Activated naive CD8-positive, alpha-beta T cell treated with anti-CD3 and anti-CD28 coated beads, Interleukin-2, amount 10 ng/mL, durations not matched to agents 7 days and 5 days (primary cell): ENCODE data around the gene ESYT2. TPM values are rescaled to one million over a fixed set of nuclear protein-coding genes. Genes with fewer than 3 reads are reported as not detected.
"Not testable (repeated sequence)": the region's sequence is repeated elsewhere in the genome, so short reads cannot be mapped to it uniquely, and the experiment has no call there.

Experiments used
- ATAC-seq: fragments of 150-1000 bp; cut with Tn5 transposase; one replicate; pipeline ENCODE4 v1.10.0; 2021; ENCODE audit warnings: low read depth, moderate library complexity
- POLR2A ChIA-PET: fragments of 350-600 bp; sonication (Branson Sonifier 250); formaldehyde crosslinking; loops from one replicate; lab custom pipeline; 2021; ENCODE audit warnings: antibody characterized with exemption; lab: Charles Lee
- DNase-seq: peaks from one replicate; pipeline ENCODE4 v3.0.0; 2021
- H3K27ac Mint-ChIP-seq: one replicate; pipeline ENCODE4 v1.8.0; 2022; ENCODE audit warnings: mild to moderate bottlenecking, mixed read lengths
- H3K27me3 Mint-ChIP-seq: one replicate; pipeline ENCODE4 v1.8.0; 2022; ENCODE audit warnings: mild to moderate bottlenecking, moderate library complexity, mixed read lengths
- H3K36me3 Mint-ChIP-seq: one replicate; pipeline ENCODE4 v1.8.0; 2021; ENCODE audit warnings: mild to moderate bottlenecking, mixed read lengths
- H3K4me1 Mint-ChIP-seq: one replicate; pipeline ENCODE4 v1.8.0; 2021; ENCODE audit warnings: mixed read lengths
- H3K4me3 Mint-ChIP-seq: one replicate; pipeline ENCODE4 v1.8.0; 2022; ENCODE audit warnings: mild to moderate bottlenecking, moderate library complexity, mixed read lengths
- H3K9me3 Mint-ChIP-seq: one replicate; pipeline ENCODE4 v1.8.0; 2021; ENCODE audit warnings: mixed read lengths
- total RNA-seq, 2 experiments: library from RNA; stranded (reverse); gene quantifications; one replicate each; pipeline ENCODE4 v1.2.3, GENCODE V29; 2021

The ESYT2 gene
- total RNA-seq, 2 experiments from 2014 or later, result 93.9 to 94.2 TPM

- no peak for DNase-seq
- POLR2A ChIA-PET, result interaction anchor here (1.1 to 2.0 kb wide), 7 partner anchors 8 to 143 kb away, joined by 3 to 14 read pairs (median 6); partner anchors contain the start of genes DYNC2I1, ESYT2 and NCAPG2
- peak overlapping the region; percentile 97 for H3K27ac Mint-ChIP-seq
Observed at GRCh38 chr7:158847451-158847866, 18.1 kb upstream of the ESYT2 start.

GRCh38 chr7:158846304-158846703 is 17.0 kb upstream of the ESYT2 start:
- ATAC-seq (no peak), DNase-seq (no peak)
- Mint-ChIP-seq H3K9me3 (peaks cover 6% of the 10 kb centered on the region), H3K4me1 (peaks cover 34% of the 10 kb centered on the region), H3K27me3 (no peaks in the 10 kb centered on the region), H3K4me3 (no peak overlapping the region), H3K36me3 (peaks cover 12% of the 10 kb centered on the region), H3K27ac (no peak overlapping the region)
- POLR2A ChIA-PET, result interaction anchor here (0.7 to 2.0 kb wide), 3 partner anchors 16 to 141 kb away, joined by 3 to 14 read pairs (median 6); partner anchors contain the start of genes ESYT2 and NCAPG2

More at GRCh38 chr7:158847451-158847866, 18.1 kb upstream of the ESYT2 start:
- peaks cover 6% of the 10 kb centered on the region for H3K9me3 Mint-ChIP-seq
- peaks cover 12% of the 10 kb centered on the region for H3K36me3 Mint-ChIP-seq
- H3K4me3 Mint-ChIP-seq, result peak overlapping the region; percentile 87
- ATAC-seq, result peak; percentile 85
- H3K27me3 Mint-ChIP-seq, result no peaks in the 10 kb centered on the region
- H3K4me1 Mint-ChIP-seq, result peaks cover 32% of the 10 kb centered on the region

GRCh38 chr7:158843771-158844170 is 14.5 kb upstream of the ESYT2 start:
- Mint-ChIP-seq H3K27me3 (no peaks in the 10 kb centered on the region), H3K27ac (no peak overlapping the region), H3K36me3 (peaks cover 6% of the 10 kb centered on the region), H3K4me1 (peaks cover 31% of the 10 kb centered on the region), H3K9me3 (peaks cover 2% of the 10 kb centered on the region), H3K4me3 (no peak overlapping the region)
- DNase-seq (no peak), ATAC-seq (no peak)
- POLR2A ChIA-PET, result no interaction called here

GRCh38 chr7:158842486-158842885 is 13.2 kb upstream of the ESYT2 start:
- no peaks in the 10 kb centered on the region for H3K27me3 Mint-ChIP-seq
- H3K27ac Mint-ChIP-seq, result peak overlapping the region; percentile 36
- H3K9me3 Mint-ChIP-seq, result no peaks in the 10 kb centered on the region
- ATAC-seq (no peak), DNase-seq (no peak)
- POLR2A ChIA-PET, result interaction anchor here (1.3 kb wide), 1 partner anchor 14 kb away, joined by 5 read pairs; the partner anchor contains the start of gene DYNC2I1
- H3K4me1 Mint-ChIP-seq, result peaks cover 21% of the 10 kb centered on the region
- H3K4me3 Mint-ChIP-seq, result no peak overlapping the region
- peaks cover 2% of the 10 kb centered on the region for H3K36me3 Mint-ChIP-seq

GRCh38 chr7:158840604-158841003 is 11.3 kb upstream of the ESYT2 start:
- no peak overlapping the region for H3K4me3 Mint-ChIP-seq
- POLR2A ChIA-PET, result no interaction called here
- H3K27me3 Mint-ChIP-seq, result no peaks in the 10 kb centered on the region
- no peak overlapping the region for H3K27ac Mint-ChIP-seq
- peaks cover 14% of the 10 kb centered on the region for H3K4me1 Mint-ChIP-seq
- DNase-seq (no peak), ATAC-seq (no peak)
- H3K36me3 Mint-ChIP-seq, result no peaks in the 10 kb centered on the region
- H3K9me3 Mint-ChIP-seq, result peaks cover 4% of the 10 kb centered on the region

- H3K4me3 Mint-ChIP-seq, POLR2A ChIA-PET, H3K27ac Mint-ChIP-seq, H3K9me3 Mint-ChIP-seq, DNase-seq, H3K36me3 Mint-ChIP-seq, H3K27me3 Mint-ChIP-seq, ATAC-seq: not testable (repeated sequence)
- H3K4me1 Mint-ChIP-seq, result peaks cover 11% of the 10 kb centered on the region
Observed at GRCh38 chr7:158839177-158839576, 9.9 kb upstream of the ESYT2 start.

GRCh38 chr7:158837790-158838637 is 8.7 kb upstream of the ESYT2 start:
- Mint-ChIP-seq H3K27me3 (no peaks in the 10 kb centered on the region), H3K36me3 (peaks cover 2% of the 10 kb centered on the region), H3K9me3 (peaks cover 5% of the 10 kb centered on the region), H3K4me1 (peaks cover 6% of the 10 kb centered on the region), H3K27ac (no peak overlapping the region), H3K4me3 (no peak overlapping the region)
- ATAC-seq (no peak), DNase-seq (no peak)
- POLR2A ChIA-PET, result no interaction called here

GRCh38 chr7:158836692-158837091 is 7.4 kb upstream of the ESYT2 start:
- H3K27ac Mint-ChIP-seq, result no peak overlapping the region
- H3K4me1 Mint-ChIP-seq, result no peaks in the 10 kb centered on the region
- peaks cover 2% of the 10 kb centered on the region for H3K36me3 Mint-ChIP-seq
- H3K9me3 Mint-ChIP-seq, result peaks cover 5% of the 10 kb centered on the region
- DNase-seq, result no peak
- no peak for ATAC-seq
- POLR2A ChIA-PET, result no interaction called here
- no peak overlapping the region for H3K4me3 Mint-ChIP-seq
- H3K27me3 Mint-ChIP-seq, result peaks cover 3% of the 10 kb centered on the region

GRCh38 chr7:158834878-158835784 is 5.8 kb upstream of the ESYT2 start:
- Mint-ChIP-seq H3K36me3 (peaks cover 2% of the 10 kb centered on the region), H3K27ac (no peak overlapping the region), H3K27me3 (peaks cover 6% of the 10 kb centered on the region), H3K4me1 (peaks cover 5% of the 10 kb centered on the region), H3K9me3 (peaks cover 5% of the 10 kb centered on the region), H3K4me3 (no peak overlapping the region)
- no peak for ATAC-seq
- POLR2A ChIA-PET, result interaction anchor here (0.6 kb wide), 1 partner anchor 1990 kb away, joined by 4 read pairs; no protein-coding TSS in a partner anchor
- DNase-seq, result no peak

GRCh38 chr7:158832994-158833393 is 3.7 kb upstream of the ESYT2 start:
- no peak for DNase-seq
- H3K27me3 Mint-ChIP-seq, result peaks cover 6% of the 10 kb centered on the region
- peaks cover 3% of the 10 kb centered on the region for H3K36me3 Mint-ChIP-seq
- no peak overlapping the region for H3K4me3 Mint-ChIP-seq
- H3K9me3 Mint-ChIP-seq, result peaks cover 5% of the 10 kb centered on the region
- peaks cover 6% of the 10 kb centered on the region for H3K4me1 Mint-ChIP-seq
- POLR2A ChIA-PET, result no interaction called here
- ATAC-seq, result no peak
- no peak overlapping the region for H3K27ac Mint-ChIP-seq

GRCh38 chr7:158831738-158832091 is 2.4 kb upstream of the ESYT2 start:
- POLR2A ChIA-PET, result interaction anchor here (1.5 to 2.4 kb wide), 3 partner anchors 15 to 32 kb away, joined by 3 to 14 read pairs (median 4); no protein-coding TSS in a partner anchor
- H3K27ac Mint-ChIP-seq, result no peak overlapping the region

GRCh38 chr7:158830211-158830723 is 958 bp upstream of the ESYT2 start:
- Mint-ChIP-seq H3K36me3 (peaks cover 14% of the 10 kb centered on the region), H3K27me3 (peaks cover 6% of the 10 kb centered on the region), H3K27ac (peak overlapping the region; percentile 85), H3K4me3 (peak overlapping the region; percentile 77), H3K9me3 (no peaks in the 10 kb centered on the region), H3K4me1 (peaks cover 19% of the 10 kb centered on the region)
- ATAC-seq (no peak), DNase-seq (no peak)
- POLR2A ChIA-PET, result interaction anchor here (0.6 to 3.2 kb wide), 9 partner anchors 10 to 1440 kb away, joined by 3 to 30 read pairs (median 9); partner anchors contain the start of gene NCAPG2

More at GRCh38 chr7:158831738-158832091, 2.4 kb upstream of the ESYT2 start:
- H3K27me3 Mint-ChIP-seq, result peaks cover 6% of the 10 kb centered on the region
- no peak for DNase-seq
- ATAC-seq, result no peak
- peaks cover 13% of the 10 kb centered on the region for H3K4me1 Mint-ChIP-seq
- H3K9me3 Mint-ChIP-seq, result peaks cover 2% of the 10 kb centered on the region
- no peak overlapping the region for H3K4me3 Mint-ChIP-seq
- peaks cover 10% of the 10 kb centered on the region for H3K36me3 Mint-ChIP-seq

GRCh38 chr7:158829021-158829341 is 328 bp downstream of the ESYT2 start:
- no peak for DNase-seq
- POLR2A ChIA-PET, result interaction anchor here (0.6 to 3.2 kb wide), 9 partner anchors 9 to 124 kb away, joined by 3 to 30 read pairs (median 5); partner anchors contain the start of gene NCAPG2
- H3K27me3 Mint-ChIP-seq, result peaks cover 6% of the 10 kb centered on the region
- H3K9me3 Mint-ChIP-seq, result no peaks in the 10 kb centered on the region
- peaks cover 25% of the 10 kb centered on the region for H3K4me1 Mint-ChIP-seq
- peak; percentile 65 for ATAC-seq
- peaks cover 16% of the 10 kb centered on the region for H3K36me3 Mint-ChIP-seq
- peak overlapping the region; percentile 86 for H3K27ac Mint-ChIP-seq
- peak overlapping the region; percentile 99 for H3K4me3 Mint-ChIP-seq
